Renal pelvis (tissue), 4 donors: ENCODE measurements around the gene ADAMTS2. TPM values are rescaled to one million over a fixed set of nuclear protein-coding genes. Genes with fewer than 3 reads are reported as not detected.

ENCODE experiments used
- DNase-seq: peaks from one replicate; pipeline ENCODE4 v3.0.0-alpha.2; 2013
- polyA plus RNA-seq, 3 donors: library from polyadenylated mRNA; unstranded; fragments of 120-200 nt; gene quantifications; one replicate each; pipeline ENCODE4 v1.2.1, GENCODE V29; 2013; ENCODE audit not compliant: insufficient read length in 3 of 3

Gene ADAMTS2
- polyA plus RNA-seq, 3 donors: 10.6 to 11.7 (median 11.3) TPM

- no peak for DNase-seq
Observed at GRCh38 chr5:179345183-179345432, 153 bp downstream of the ADAMTS2 start.

- no peak for DNase-seq
Observed at GRCh38 chr5:179344431-179345182, 654 bp downstream of the ADAMTS2 start.

- DNase-seq: peak; percentile 40
Observed at GRCh38 chr5:179343719-179344430, 1.4 kb downstream of the ADAMTS2 start.

- no peak for DNase-seq
Observed at GRCh38 chr5:179343021-179343718, 2.1 kb downstream of the ADAMTS2 start.

GRCh38 chr5:179342577-179342976 lies 2.7 kb downstream of the ADAMTS2 start:
- DNase-seq: no peak

- DNase-seq: no peak
Observed at GRCh38 chr5:179340465-179340864, 4.8 kb downstream of the ADAMTS2 start.

- no peak for DNase-seq
Observed at GRCh38 chr5:179339996-179340395, 5.3 kb downstream of the ADAMTS2 start.

- DNase-seq: no peak
Observed at GRCh38 chr5:179339081-179339480, 6.2 kb downstream of the ADAMTS2 start.

- no peak for DNase-seq
Observed at GRCh38 chr5:179337796-179338676, 7.2 kb downstream of the ADAMTS2 start.

- DNase-seq: no peak
Observed at GRCh38 chr5:179336871-179337795, 8.1 kb downstream of the ADAMTS2 start.

- DNase-seq: no peak
Observed at GRCh38 chr5:179336126-179336870, 9.0 kb downstream of the ADAMTS2 start.

GRCh38 chr5:179333796-179334761 lies 11.2 kb downstream of the ADAMTS2 start:
- DNase-seq: no peak

GRCh38 chr5:179332741-179333290 lies 12.4 kb downstream of the ADAMTS2 start:
- no peak for DNase-seq

GRCh38 chr5:179331591-179332375 lies 13.5 kb downstream of the ADAMTS2 start:
- no peak for DNase-seq

- no peak for DNase-seq
Observed at GRCh38 chr5:179330186-179330900, 14.9 kb downstream of the ADAMTS2 start.

GRCh38 chr5:179328291-179328690 lies 17.0 kb downstream of the ADAMTS2 start:
- DNase-seq: no peak
